OCI-LY7 (cell line): ENCODE results near the gene ANKRD13C. TPM values are rescaled to one million over a fixed set of nuclear protein-coding genes. Genes with fewer than 3 reads are reported as not detected.

Source experiments
- total RNA-seq, 2 experiments: library from RNA; depleted of rRNA in 1 of 2; stranded (reverse); fragments of >200 nt in 1 of 2; shearing (Covaris generic) in 1 of 2; gene quantifications; 2 replicates each; pipeline ENCODE4 v1.2.3, GENCODE V29; 2014 to 2022

Gene ANKRD13C
- total RNA-seq, 2 experiments from 2014 or later = 17.3 to 22.1 TPM

Other genes starting within 250 kb of the ANKRD13C start
- 20.1 and 20.3 TPM in 2 replicates for gene LRRC40, start 149.1 kb downstream of the ANKRD13C start, total RNA-seq (2014; rRNA removed; shearing (Covaris generic))
- 22.0 and 23.5 TPM in 2 replicates for gene LRRC40, start 149.1 kb downstream of the ANKRD13C start, total RNA-seq (2022)
- gene SRSF11, start 133.3 kb downstream of the ANKRD13C start, total RNA-seq (2014; rRNA removed; shearing (Covaris generic)) = 165 and 198 TPM in 2 replicates
- 245 and 265 TPM in 2 replicates for gene SRSF11, start 133.3 kb downstream of the ANKRD13C start, total RNA-seq (2022)
- 6.3 and 9.7 TPM in 2 replicates for gene CTH, start 56.5 kb upstream of the ANKRD13C start, total RNA-seq (2014; rRNA removed; shearing (Covaris generic))
- 14.4 and 16.8 TPM in 2 replicates for gene CTH, start 56.5 kb upstream of the ANKRD13C start, total RNA-seq (2022)